Measurements from ENCODE around the gene BAHD1. TPM values are rescaled to one million over a fixed set of nuclear protein-coding genes. Genes with fewer than 3 reads are reported as not detected.

BAHD1 gene
- total RNA-seq, 2 experiments from 2014 or later, result 20.3 to 21.5 TPM

- CTCF ChIA-PET, result interaction anchor here (0.6 kb wide), 1 partner anchor 303 kb away, joined by 3 read pairs; no protein-coding TSS in a partner anchor
- H3K9me3 Mint-ChIP-seq, result no peaks in the 10 kb centered on the region
- intact Hi-C loops (cut with DNase I, micrococcal nuclease), result no loop called here
- H3K36me3 ChIP-seq (ENCODE audit: insufficient read depth, low read length), result peaks cover 10% of the 10 kb centered on the region
- ATAC-seq (ENCODE audit: poor library complexity) (no peak), DNase-seq (no peak)
- peaks cover 9% of the 10 kb centered on the region for H3K4me1 ChIP-seq (ENCODE audit: insufficient read depth, low read length)
- H3K9me3 ChIP-seq (ENCODE audit: control insufficient read depth in 1 of 2, insufficient read depth in 1 of 2, low read length in 2 of 2), result no peaks in the 10 kb centered on the region
- peak overlapping the region; percentile 31 for H3K27ac Mint-ChIP-seq
- POLR2A ChIA-PET, result interaction anchor here (1.5 to 2.6 kb wide), 3 partner anchors 8 to 29 kb away, joined by 3 to 11 read pairs (median 9); partner anchors contain the start of genes IVD and KNSTRN
- H3K4me3 ChIP-seq (ENCODE audit: low read length), result no peak overlapping the region
- peaks cover 17% of the 10 kb centered on the region for H3K36me3 Mint-ChIP-seq (ENCODE audit: low read depth)
- H3K4me3 Mint-ChIP-seq, result peak overlapping the region; percentile 47
- no peaks in the 10 kb centered on the region for H3K27me3 Mint-ChIP-seq
- no peaks in the 10 kb centered on the region for H3K27me3 ChIP-seq (ENCODE audit: control insufficient read depth in 1 of 2, insufficient read depth in 2 of 2, low read length in 2 of 2)
- TF ChIP-seq, protein P1, sequence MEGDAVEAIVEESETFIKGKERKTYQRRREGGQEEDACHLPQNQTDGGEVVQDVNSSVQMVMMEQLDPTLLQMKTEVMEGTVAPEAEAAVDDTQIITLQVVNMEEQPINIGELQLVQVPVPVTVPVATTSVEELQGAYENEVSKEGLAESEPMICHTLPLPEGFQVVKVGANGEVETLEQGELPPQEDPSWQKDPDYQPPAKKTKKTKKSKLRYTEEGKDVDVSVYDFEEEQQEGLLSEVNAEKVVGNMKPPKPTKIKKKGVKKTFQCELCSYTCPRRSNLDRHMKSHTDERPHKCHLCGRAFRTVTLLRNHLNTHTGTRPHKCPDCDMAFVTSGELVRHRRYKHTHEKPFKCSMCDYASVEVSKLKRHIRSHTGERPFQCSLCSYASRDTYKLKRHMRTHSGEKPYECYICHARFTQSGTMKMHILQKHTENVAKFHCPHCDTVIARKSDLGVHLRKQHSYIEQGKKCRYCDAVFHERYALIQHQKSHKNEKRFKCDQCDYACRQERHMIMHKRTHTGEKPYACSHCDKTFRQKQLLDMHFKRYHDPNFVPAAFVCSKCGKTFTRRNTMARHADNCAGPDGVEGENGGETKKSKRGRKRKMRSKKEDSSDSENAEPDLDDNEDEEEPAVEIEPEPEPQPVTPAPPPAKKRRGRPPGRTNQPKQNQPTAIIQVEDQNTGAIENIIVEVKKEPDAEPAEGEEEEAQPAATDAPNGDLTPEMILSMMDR (IDR thresholded peaks at IDR 0.05), result no peak
- no peak overlapping the region for H3K27ac ChIP-seq (ENCODE audit: low read depth in 1 of 2, low read length in 2 of 2)
- peaks cover 18% of the 10 kb centered on the region for H3K4me1 Mint-ChIP-seq (ENCODE audit: low read depth)
These were observed 42.9 kb upstream of the BAHD1 start for GRCh38 chr15:40397688-40398412.

GRCh38 chr15:40398413-40398873 is 42.3 kb upstream of the BAHD1 start:
- ChIA-PET CTCF (no interaction called here), POLR2A (interaction anchor here (1.5 to 2.6 kb wide), 3 partner anchors 8 to 30 kb away, joined by 3 to 11 read pairs (median 9); partner anchors contain the start of genes IVD and KNSTRN)
- Mint-ChIP-seq H3K4me3 (peak overlapping the region; percentile 47), H3K4me1 (ENCODE audit: low read depth) (peaks cover 18% of the 10 kb centered on the region), H3K9me3 (no peaks in the 10 kb centered on the region), H3K36me3 (ENCODE audit: low read depth) (peaks cover 11% of the 10 kb centered on the region), H3K27ac (peak overlapping the region; percentile 31), H3K27me3 (no peaks in the 10 kb centered on the region)
- Histone ChIP-seq H3K27me3 (ENCODE audit: control insufficient read depth in 1 of 2, insufficient read depth in 2 of 2, low read length in 2 of 2) (no peaks in the 10 kb centered on the region), H3K36me3 (ENCODE audit: insufficient read depth, low read length) (peaks cover 5% of the 10 kb centered on the region), H3K27ac (ENCODE audit: low read depth in 1 of 2, low read length in 2 of 2) (no peak overlapping the region), H3K9me3 (ENCODE audit: control insufficient read depth in 1 of 2, insufficient read depth in 1 of 2, low read length in 2 of 2) (no peaks in the 10 kb centered on the region), H3K4me1 (ENCODE audit: insufficient read depth, low read length) (peaks cover 9% of the 10 kb centered on the region), H3K4me3 (ENCODE audit: low read length) (no peak overlapping the region)
- ATAC-seq (ENCODE audit: poor library complexity), result peak; percentile 71
- peak in 4 of 14 experiments; percentile 27 to 54 (median 42) for DNase-seq
- intact Hi-C loops (cut with DNase I, micrococcal nuclease), result no loop called here
- TF ChIP-seq, protein P1 (IDR thresholded peaks at IDR 0.05), result no peak

DNA sequence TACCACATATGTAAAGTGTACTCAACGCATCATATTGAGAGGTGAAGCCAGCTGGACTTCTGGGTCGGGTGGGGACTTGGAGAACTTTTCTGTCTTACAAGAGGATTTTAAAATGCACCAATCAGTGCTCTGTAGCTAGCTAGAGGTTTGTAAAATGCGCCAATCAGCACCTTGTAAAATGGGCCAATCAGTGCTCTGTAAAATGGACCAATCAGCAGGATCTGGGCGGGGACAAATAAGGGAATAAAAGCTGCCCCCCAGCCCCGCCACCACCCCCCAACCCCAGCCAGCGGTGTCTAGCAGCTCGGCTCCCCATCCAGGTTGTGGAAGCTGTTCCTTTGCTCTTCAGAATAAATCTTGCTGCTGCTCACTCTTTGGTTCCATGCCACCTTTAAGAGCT is 41.4 kb upstream of the BAHD1 start:
- DNase-seq (no peak), ATAC-seq (ENCODE audit: poor library complexity) (no peak)
- Histone ChIP-seq H3K4me1 (ENCODE audit: insufficient read depth, low read length) (peaks cover 9% of the 10 kb centered on the region), H3K9me3 (ENCODE audit: control insufficient read depth in 1 of 2, insufficient read depth in 1 of 2, low read length in 2 of 2) (no peaks in the 10 kb centered on the region), H3K4me3 (ENCODE audit: low read length) (no peak overlapping the region), H3K36me3 (ENCODE audit: insufficient read depth, low read length) (no peaks in the 10 kb centered on the region), H3K27me3 (ENCODE audit: control insufficient read depth in 1 of 2, insufficient read depth in 2 of 2, low read length in 2 of 2) (no peaks in the 10 kb centered on the region), H3K27ac (ENCODE audit: low read depth in 1 of 2, low read length in 2 of 2) (no peak overlapping the region)
- CTCF ChIA-PET, result no interaction called here
- TF ChIP-seq, protein P1 (IDR thresholded peaks at IDR 0.05), result no peak
- POLR2A ChIA-PET, result interaction anchor here (1.5 to 2.6 kb wide), 2 partner anchors 16 to 31 kb away, joined by 3 to 9 read pairs; partner anchors contain the start of gene KNSTRN
- no peaks in the 10 kb centered on the region for H3K9me3 Mint-ChIP-seq
- H3K4me1 Mint-ChIP-seq (ENCODE audit: low read depth), result peaks cover 22% of the 10 kb centered on the region
- no peaks in the 10 kb centered on the region for H3K27me3 Mint-ChIP-seq
- H3K27ac Mint-ChIP-seq, result no peak overlapping the region
- intact Hi-C loops (cut with DNase I, micrococcal nuclease), result no loop called here
- H3K36me3 Mint-ChIP-seq (ENCODE audit: low read depth), result peaks cover 6% of the 10 kb centered on the region
- no peak overlapping the region for H3K4me3 Mint-ChIP-seq
